Panc1 (cell line): Measurements from ENCODE around the gene FNIP2. TPM values are rescaled to one million over a fixed set of nuclear protein-coding genes. Genes with fewer than 3 reads are reported as not detected.

Experiments
- ATAC-seq: fragments of 200-7000 bp; cut with Tn5 transposase; 2 replicates; pipeline ENCODE4 v1.9.1; 2020; ENCODE audit warnings: mild to moderate bottlenecking, moderate library complexity
- BruUV-seq: library from RNA; stranded (reverse); fragments of 400-500 nt; replicated peaks from 2 replicates; lab custom pipeline; 2021; lab: Mats Ljungman, UMichigan
- CTCF ChIA-PET: fragments of 300-600 bp; sonication (Branson Sonifier 250); formaldehyde crosslinking; loops from one replicate; lab custom pipeline; 2022; ENCODE audit warnings: antibody characterized with exemption; lab: Charles Lee
- POLR2A ChIA-PET: fragments of 300-600 bp; sonication (Branson Sonifier 250); formaldehyde crosslinking; loops from one replicate; lab custom pipeline; 2022; ENCODE audit warnings: antibody characterized with exemption; lab: Charles Lee
- DNase-seq: peaks from one replicate; pipeline ENCODE4 v3.0.0-alpha.2; 2010; ENCODE audit warnings: low read depth, low spot score
- H3K27ac ChIP-seq: 2 replicates; pipeline ENCODE4 v1.5.1; 2011; ENCODE audit warnings: mild to moderate bottlenecking, low read length, inconsistent platforms
- H3K27me3 ChIP-seq: fragments of 200-500 bp; sonication (Bioruptor generic); 2 replicates; pipeline ENCODE4 v1.6.0; 2014; ENCODE audit warnings: low read length, inconsistent platforms; ENCODE audit not compliant: control insufficient read depth, insufficient read depth
- H3K36me3 ChIP-seq: fragments of 200-500 bp; sonication (Bioruptor generic); 2 replicates; pipeline ENCODE4 v1.5.1; 2014; ENCODE audit warnings: inconsistent platforms, mild to moderate bottlenecking, low read length, moderate library complexity; ENCODE audit not compliant: control insufficient read depth, insufficient read depth
- H3K4me1 ChIP-seq: 2 replicates; pipeline ENCODE4 v1.5.1; 2011; ENCODE audit warnings: inconsistent platforms, mild to moderate bottlenecking, low read length, moderate library complexity; ENCODE audit not compliant: control insufficient read depth, insufficient read depth
- H3K4me3 ChIP-seq, 2 experiments: 2 replicates each; pipeline ENCODE4 v1.5.1; 2011 to 2012; ENCODE audit warnings: low read depth in 2 of 2, low read length in 2 of 2, mild to moderate bottlenecking in 2 of 2, inconsistent platforms in 1 of 2, moderate library complexity in 1 of 2
- H3K9me3 ChIP-seq: fragments of 200-500 bp; sonication (Bioruptor generic); 2 replicates; pipeline ENCODE4 v1.5.1; 2014; ENCODE audit warnings: low read depth, mild to moderate bottlenecking, inconsistent platforms, low read length, moderate library complexity; ENCODE audit not compliant: control insufficient read depth, insufficient read depth
- POLR2AphosphoS5 ChIP-seq: IDR thresholded peaks from 2 replicates; pipeline ENCODE4 v1.6.1; 2012; ENCODE audit warnings: mild to moderate bottlenecking, low read depth, low read length, moderate library complexity
- SIN3A ChIP-seq: IDR thresholded peaks from 2 replicates; pipeline ENCODE4 v1.6.1; 2012; ENCODE audit warnings: low read depth, mild to moderate bottlenecking, low read length, moderate library complexity, borderline replicate concordance; ENCODE audit not compliant: insufficient read depth
- TCF7L2 ChIP-seq: IDR thresholded peaks from 2 replicates; pipeline ENCODE4 v1.6.1; 2011; ENCODE audit warnings: mild to moderate bottlenecking, low read depth, low read length, inconsistent platforms
- in situ Hi-C: cut with HindIII; loops from 2 replicates; pipeline ENCODE4 v1.10.0; 2016; ENCODE audit warnings: low sequenced_read_pairs, low pct_unique_long_range_greater_than_20kb
- intact Hi-C: fragments of 100-400 bp; cut with micrococcal nuclease; formaldehyde crosslinking; loops from one replicate; pipeline ENCODE4 v1.10.0; 2022; ENCODE audit not compliant: unreplicated experiment
- total RNA-seq: library from RNA; stranded (reverse); gene quantifications from one replicate; pipeline ENCODE4 v1.2.1, GENCODE V29; 2021; ENCODE audit not compliant: unreplicated experiment
- TF ChIP-seq, protein P1 (sequence below): fragments of 450-650 bp; IDR thresholded peaks from 2 replicates; pipeline ENCODE4 v1.5.1; 2017; ENCODE audit warnings: mild to moderate bottlenecking
- TF ChIP-seq, protein P2 (sequence below), 2 experiments: IDR thresholded peaks; 2 replicates each; pipeline ENCODE4 v1.6.1; 2011 to 2012; ENCODE audit warnings: low read depth in 2 of 2, control low read depth in 1 of 2, low read length in 1 of 2, mild to moderate bottlenecking in 1 of 2, moderate library complexity in 1 of 2; ENCODE audit not compliant: insufficient read depth in 1 of 2

FNIP2 gene
- total RNA-seq, 1 experiment from 2014 or later = 17.7 TPM

DNA sequence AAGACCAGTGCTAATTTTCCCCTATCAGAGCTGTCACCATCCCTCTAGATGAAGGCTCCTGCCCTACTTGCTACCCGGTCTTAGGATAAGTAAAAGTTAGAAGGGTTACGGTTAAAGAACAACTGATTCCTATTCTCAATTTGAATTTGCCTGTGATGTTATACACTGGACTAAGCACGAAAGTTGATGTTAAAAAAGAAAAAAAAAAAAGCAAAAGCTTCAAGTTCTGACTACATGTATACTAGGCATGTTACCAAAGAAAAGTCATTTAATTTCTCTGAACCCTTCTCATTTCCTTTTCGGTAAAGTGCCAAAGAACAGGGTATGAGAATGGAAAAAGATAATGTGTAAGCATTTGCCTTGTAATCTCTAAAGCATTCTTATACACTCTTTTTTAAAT lies 44.2 kb upstream of the FNIP2 start:
- in situ Hi-C loops = no loop called here
- H3K4me1 ChIP-seq = no peaks in the 10 kb centered on the region; the same call in 1 of the 2 replicates
- intact Hi-C loops = no loop called here

DNA sequence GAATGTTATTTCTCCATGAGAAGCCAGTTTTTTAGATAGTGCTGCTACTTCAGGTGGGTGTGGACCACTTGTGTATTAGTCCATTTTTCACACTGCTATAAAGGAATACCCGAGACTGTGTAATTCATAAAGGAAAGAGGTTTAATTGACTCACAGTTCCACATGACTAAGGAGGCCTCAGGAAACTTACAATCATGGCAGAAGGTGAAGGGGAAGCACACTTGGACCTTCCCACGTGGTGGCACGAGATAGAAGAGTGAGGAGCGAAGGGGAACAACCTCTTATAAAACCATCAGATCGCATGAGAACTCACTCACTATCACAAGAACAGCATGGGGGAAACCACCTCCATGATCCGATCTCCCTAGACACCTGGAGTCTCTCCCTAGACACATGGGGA lies 42.2 kb upstream of the FNIP2 start:
- POLR2A ChIA-PET = no interaction called here
- intact Hi-C loops (no loop called here), in situ Hi-C loops (no loop called here)
- no TSS peak for BruUV-seq
- H3K27ac ChIP-seq = no peak overlapping the region
- DNase-seq (no peak), ATAC-seq (no peak)
- H3K27me3 ChIP-seq = no peaks in the 10 kb centered on the region; the same call in 1 of the 2 replicates
- no peak overlapping the region for H3K4me3 ChIP-seq
- TF ChIP-seq TCF7L2 (no peak), SIN3A (no peak)
- CTCF ChIA-PET = no interaction called here
- H3K9me3 ChIP-seq = no peaks in the 10 kb centered on the region
- no peaks in the 10 kb centered on the region; the same call in 1 of the 2 replicates for H3K4me1 ChIP-seq
- peaks cover 11% of the 10 kb centered on the region; the same call in 1 of the 2 replicates for H3K36me3 ChIP-seq

More for the DNA sequence above, 44.2 kb upstream of the FNIP2 start:
- ATAC-seq (no peak), DNase-seq (no peak)
- TF ChIP-seq SIN3A (no peak), TCF7L2 (no peak), POLR2AphosphoS5 (no peak)
- TF ChIP-seq, protein P1, sequence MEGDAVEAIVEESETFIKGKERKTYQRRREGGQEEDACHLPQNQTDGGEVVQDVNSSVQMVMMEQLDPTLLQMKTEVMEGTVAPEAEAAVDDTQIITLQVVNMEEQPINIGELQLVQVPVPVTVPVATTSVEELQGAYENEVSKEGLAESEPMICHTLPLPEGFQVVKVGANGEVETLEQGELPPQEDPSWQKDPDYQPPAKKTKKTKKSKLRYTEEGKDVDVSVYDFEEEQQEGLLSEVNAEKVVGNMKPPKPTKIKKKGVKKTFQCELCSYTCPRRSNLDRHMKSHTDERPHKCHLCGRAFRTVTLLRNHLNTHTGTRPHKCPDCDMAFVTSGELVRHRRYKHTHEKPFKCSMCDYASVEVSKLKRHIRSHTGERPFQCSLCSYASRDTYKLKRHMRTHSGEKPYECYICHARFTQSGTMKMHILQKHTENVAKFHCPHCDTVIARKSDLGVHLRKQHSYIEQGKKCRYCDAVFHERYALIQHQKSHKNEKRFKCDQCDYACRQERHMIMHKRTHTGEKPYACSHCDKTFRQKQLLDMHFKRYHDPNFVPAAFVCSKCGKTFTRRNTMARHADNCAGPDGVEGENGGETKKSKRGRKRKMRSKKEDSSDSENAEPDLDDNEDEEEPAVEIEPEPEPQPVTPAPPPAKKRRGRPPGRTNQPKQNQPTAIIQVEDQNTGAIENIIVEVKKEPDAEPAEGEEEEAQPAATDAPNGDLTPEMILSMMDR = no peak
- TF ChIP-seq, protein P2, sequence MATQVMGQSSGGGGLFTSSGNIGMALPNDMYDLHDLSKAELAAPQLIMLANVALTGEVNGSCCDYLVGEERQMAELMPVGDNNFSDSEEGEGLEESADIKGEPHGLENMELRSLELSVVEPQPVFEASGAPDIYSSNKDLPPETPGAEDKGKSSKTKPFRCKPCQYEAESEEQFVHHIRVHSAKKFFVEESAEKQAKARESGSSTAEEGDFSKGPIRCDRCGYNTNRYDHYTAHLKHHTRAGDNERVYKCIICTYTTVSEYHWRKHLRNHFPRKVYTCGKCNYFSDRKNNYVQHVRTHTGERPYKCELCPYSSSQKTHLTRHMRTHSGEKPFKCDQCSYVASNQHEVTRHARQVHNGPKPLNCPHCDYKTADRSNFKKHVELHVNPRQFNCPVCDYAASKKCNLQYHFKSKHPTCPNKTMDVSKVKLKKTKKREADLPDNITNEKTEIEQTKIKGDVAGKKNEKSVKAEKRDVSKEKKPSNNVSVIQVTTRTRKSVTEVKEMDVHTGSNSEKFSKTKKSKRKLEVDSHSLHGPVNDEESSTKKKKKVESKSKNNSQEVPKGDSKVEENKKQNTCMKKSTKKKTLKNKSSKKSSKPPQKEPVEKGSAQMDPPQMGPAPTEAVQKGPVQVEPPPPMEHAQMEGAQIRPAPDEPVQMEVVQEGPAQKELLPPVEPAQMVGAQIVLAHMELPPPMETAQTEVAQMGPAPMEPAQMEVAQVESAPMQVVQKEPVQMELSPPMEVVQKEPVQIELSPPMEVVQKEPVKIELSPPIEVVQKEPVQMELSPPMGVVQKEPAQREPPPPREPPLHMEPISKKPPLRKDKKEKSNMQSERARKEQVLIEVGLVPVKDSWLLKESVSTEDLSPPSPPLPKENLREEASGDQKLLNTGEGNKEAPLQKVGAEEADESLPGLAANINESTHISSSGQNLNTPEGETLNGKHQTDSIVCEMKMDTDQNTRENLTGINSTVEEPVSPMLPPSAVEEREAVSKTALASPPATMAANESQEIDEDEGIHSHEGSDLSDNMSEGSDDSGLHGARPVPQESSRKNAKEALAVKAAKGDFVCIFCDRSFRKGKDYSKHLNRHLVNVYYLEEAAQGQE (IDR thresholded peaks at IDR 0.05; ENCODE audit: insufficient read depth in 1 of 2, low read depth in 2 of 2, low read length in 1 of 2) = no peak
- BruUV-seq = no TSS peak
- POLR2A ChIA-PET = interaction anchor here (0.7 kb wide), 1 partner anchor 118 kb away, joined by 3 read pairs; no protein-coding TSS in a partner anchor
- Histone ChIP-seq H3K27me3 (no peaks in the 10 kb centered on the region; the same call in 1 of the 2 replicates), H3K27ac (no peak overlapping the region), H3K4me3 (no peak overlapping the region), H3K36me3 (peaks cover 15% of the 10 kb centered on the region), H3K9me3 (no peaks in the 10 kb centered on the region)
- CTCF ChIA-PET = no interaction called here

DNA sequence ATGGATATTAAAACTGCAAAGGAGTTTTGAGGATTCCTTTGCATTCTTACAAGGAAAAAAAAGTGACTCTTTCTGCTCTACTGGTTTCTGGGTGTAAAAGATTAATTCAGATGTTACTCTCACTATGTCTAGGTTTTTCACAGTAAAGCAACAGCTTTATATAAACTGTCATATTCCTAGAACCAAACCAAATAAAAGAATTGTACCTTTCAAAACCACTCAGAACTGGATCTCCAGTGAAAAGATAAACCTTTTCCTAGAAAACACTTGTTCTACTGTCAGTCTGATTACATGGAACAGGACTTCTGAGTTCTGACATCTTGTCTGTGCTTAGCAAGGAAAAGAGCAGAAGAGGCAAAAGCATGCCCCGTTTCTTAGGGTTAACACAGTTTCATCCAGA lies 40.6 kb upstream of the FNIP2 start:
- DNase-seq (no peak), ATAC-seq (no peak)
- Histone ChIP-seq H3K4me1 (no peaks in the 10 kb centered on the region), H3K36me3 (no peaks in the 10 kb centered on the region), H3K9me3 (no peaks in the 10 kb centered on the region), H3K27me3 (no peaks in the 10 kb centered on the region; the same call in 1 of the 2 replicates), H3K4me3 (no peak overlapping the region), H3K27ac (no peak overlapping the region)
- BruUV-seq = no TSS peak
- in situ Hi-C loops (no loop called here), intact Hi-C loops (no loop called here)
- TF ChIP-seq, protein P1 = no peak
- TF ChIP-seq SIN3A (no peak), TCF7L2 (no peak), POLR2AphosphoS5 (no peak)
- TF ChIP-seq, protein P2 (IDR thresholded peaks at IDR 0.05; ENCODE audit: insufficient read depth in 1 of 2, low read depth in 2 of 2, low read length in 1 of 2) = no peak
- ChIA-PET CTCF (no interaction called here), POLR2A (no interaction called here)
